Measurements from ENCODE around the gene ASB8. TPM values are rescaled to one million over a fixed set of nuclear protein-coding genes. Genes with fewer than 3 reads are reported as not detected.

ASB8 gene
- total and polyA plus RNA-seq, 9 of the 15 experiments (the other 6 are each of a cell fraction or from before 2014, with no cell fraction given) = 13.3 to 29.0 (median 19.6) TPM

- TF ChIP-seq TCF7 (IDR thresholded peaks at IDR 0.05; ENCODE audit: borderline replicate concordance) (no peak), LEF1 (IDR thresholded peaks at IDR 0.05) (peak; percentile 93), SMARCA4 (IDR thresholded peaks at IDR 0.05) (peak; percentile 74), XRCC4 (IDR thresholded peaks at IDR 0.05; ENCODE audit: extremely low read depth, insufficient read depth, insufficient read length) (no peak), CEBPB (tag; IDR thresholded peaks at IDR 0.05) (0 out of 2 replicates have a peak, but pooled peaks have one; percentile 51), NBN (IDR thresholded peaks at IDR 0.05; ENCODE audit: low read depth) (0 out of 2 replicates have a peak, but pooled peaks have one; percentile 57), ATF7 (IDR thresholded peaks at IDR 0.05) (peak; percentile 91), POLR2G (IDR thresholded peaks at IDR 0.05; ENCODE audit: low read depth, low read length) (peak; percentile 45; the same call in 1 of the 2 replicates), NR2C1 (IDR thresholded peaks at IDR 0.05) (no peak), NR2C1 (tag; IDR thresholded peaks at IDR 0.05) (0 out of 2 replicates have a peak, but pooled peaks have one; percentile 14), L3MBTL2 (IDR thresholded peaks at IDR 0.05) (peak; percentile 27; the same call in 1 of the 2 replicates), BRD9 (IDR thresholded peaks at IDR 0.05; ENCODE audit: low read depth, partially characterized antibody) (peak; percentile 77), POLR2H (tag; IDR thresholded peaks at IDR 0.05; ENCODE audit: low read depth) (peak; percentile 90), NFRKB (IDR thresholded peaks at IDR 0.05; ENCODE audit: low read depth) (peak; percentile 71), RBFOX2 (IDR thresholded peaks at IDR 0.05; ENCODE audit: low read depth, low read length) (peak; percentile 50), PML (IDR thresholded peaks at IDR 0.05; ENCODE audit: low read length) (peak; percentile 31; the same call in 1 of the 2 replicates), ETV1 (tag; conservative IDR thresholded peaks at IDR 0.05; ENCODE audit: low read depth) (0 out of 2 replicates have a peak, but pooled peaks have one; percentile 17), RCOR1 (IDR thresholded peaks at IDR 0.05; ENCODE audit: borderline replicate concordance in 1 of 2, low read depth in 2 of 2, low read length in 2 of 2) (peak in 1 of 2 experiments; percentile 67; a peak in 1 of 4 replicates), DDX20 (tag; IDR thresholded peaks at IDR 0.05; ENCODE audit: low read depth) (0 out of 2 replicates have a peak, but pooled peaks have one; percentile 30), DPF2 (IDR thresholded peaks at IDR 0.05) (peak; percentile 48; the same call in 1 of the 2 replicates), TRIM24 (IDR thresholded peaks at IDR 0.05) (peak; percentile 19 to 42; a peak in 2 of 4 replicates), AFF1 (IDR thresholded peaks at IDR 0.05; ENCODE audit: low read depth in 1 of 2, partially characterized antibody in 2 of 2) (peak in 1 of 2 experiments; percentile 51), ZBTB9 (CRISPR knock-in tag; IDR thresholded peaks at IDR 0.05) (0 out of 2 replicates have a peak, but pooled peaks have one; percentile 25), JUND (IDR thresholded peaks at IDR 0.05; ENCODE audit: borderline replicate concordance, low read depth, low read length) (peak; percentile 53; the same call in 1 of the 2 replicates), JUND (tag; IDR thresholded peaks at IDR 0.05; ENCODE audit: borderline replicate concordance, low read depth, low read length) (peak; percentile 31; the same call in 2 of the 3 replicates)
These were observed 18.5 kb upstream of the ASB8 start (continued) for GRCh38 chr12:48175613-48176416.
